NCI-H1048 (cell line): ENCODE results near the gene SLC30A2.

Source experiments
- DNase-seq: peaks from one replicate; lab custom pipeline; 2025; lab: John Stamatoyannopoulos, UW

SLC30A2 gene

DNA sequence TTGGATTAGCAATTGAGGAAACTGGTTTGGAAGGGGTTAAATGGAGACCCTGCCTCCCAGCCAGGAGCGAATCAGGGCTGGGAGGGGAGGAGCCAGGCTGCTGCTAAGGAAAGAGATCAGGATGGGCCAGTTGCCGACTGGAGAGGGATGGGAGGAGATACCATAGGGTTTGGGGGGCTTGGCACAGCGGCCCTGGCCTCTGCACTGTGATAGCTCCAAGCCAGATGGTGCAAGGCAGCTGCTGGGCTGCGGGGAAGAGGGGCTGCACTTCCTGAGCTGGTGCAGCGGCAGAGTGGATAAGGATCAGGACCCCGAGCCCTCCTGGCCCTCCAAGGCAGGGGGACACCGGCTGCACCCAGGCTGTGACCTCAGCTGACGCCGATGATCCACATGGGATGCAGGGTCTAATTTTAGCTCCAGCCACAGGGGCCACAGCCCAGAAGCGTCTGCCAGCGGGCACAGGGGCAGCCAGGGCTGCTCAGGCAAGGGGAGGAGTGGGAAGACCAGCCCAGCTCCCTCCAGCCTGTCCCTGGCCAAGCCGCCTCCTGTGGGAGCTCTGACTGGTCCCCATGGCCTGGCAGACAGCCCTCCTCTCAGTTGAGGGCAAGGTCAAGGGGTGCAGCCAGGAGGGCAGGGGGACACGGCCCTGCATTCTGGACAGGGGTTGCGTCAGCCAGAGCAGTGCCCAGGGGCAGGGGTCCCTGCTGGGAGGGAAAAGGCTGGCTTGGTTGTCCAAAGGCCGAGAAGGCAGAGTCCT lies 24.1 kb downstream of the SLC30A2 start, which contains the start of gene EXTL1:
TSS of gene EXTL1 (plus strand) at position 129 of the 757 bp plus-strand sequence. CDS start 872 bp downstream, outside the sequence.
- DNase-seq: no peak

DNA sequence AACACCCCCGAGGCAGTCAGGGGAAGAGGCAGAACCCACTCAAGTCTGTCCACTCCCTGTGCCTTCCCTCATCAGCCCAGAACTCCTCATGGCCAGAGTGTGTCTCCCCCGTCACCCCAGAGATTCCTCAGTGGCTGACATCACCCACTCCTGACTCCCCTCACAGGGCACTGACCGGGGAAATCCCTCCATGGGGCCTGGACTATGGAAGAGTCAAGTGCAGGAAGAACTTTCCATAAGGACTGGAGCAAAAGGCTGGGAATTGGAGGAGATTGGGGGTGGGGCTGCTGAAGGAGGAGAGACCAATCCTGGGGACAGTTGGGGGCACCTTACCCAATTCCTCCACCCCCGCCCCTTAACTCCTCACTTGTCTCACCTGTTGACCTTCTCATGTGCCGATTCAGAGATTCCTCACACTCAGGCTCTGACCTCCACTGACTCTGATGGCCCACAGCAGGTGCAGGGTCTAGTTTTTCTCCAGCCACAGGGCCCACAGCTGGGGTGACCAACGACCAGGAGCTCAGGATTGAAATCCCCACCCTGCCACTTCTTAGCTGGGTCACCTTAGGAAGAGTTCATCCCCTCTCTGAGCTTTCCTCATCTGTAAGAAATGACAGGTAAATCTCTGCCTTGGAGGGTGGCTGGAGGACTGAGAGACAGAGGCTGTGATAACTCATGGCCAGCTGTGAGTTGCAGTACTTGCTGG lies 24.8 kb downstream of the SLC30A2 start:
- DNase-seq: no peak

DNA sequence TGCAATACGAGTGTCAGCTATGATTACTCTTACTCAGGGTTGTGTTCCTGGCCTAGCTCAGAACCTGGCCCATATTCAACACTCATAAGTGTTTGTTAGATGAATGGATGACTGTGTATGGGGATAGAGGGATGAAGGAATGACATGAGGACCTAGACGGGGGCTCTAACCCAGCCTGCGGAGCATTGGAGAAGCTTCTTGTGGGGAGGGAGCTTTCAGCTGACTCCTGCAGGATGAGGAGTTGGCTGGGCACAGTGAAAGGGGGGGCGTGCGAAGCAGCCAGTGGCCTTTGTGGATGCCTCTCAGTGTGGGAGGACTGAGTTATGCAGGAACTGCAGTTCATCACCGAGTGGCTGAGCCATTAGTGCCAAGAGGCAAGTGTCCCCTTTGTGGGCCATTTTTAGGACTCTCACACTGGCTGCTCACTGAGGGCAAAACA lies 25.6 kb downstream of the SLC30A2 start:
- DNase-seq: no peak

DNA sequence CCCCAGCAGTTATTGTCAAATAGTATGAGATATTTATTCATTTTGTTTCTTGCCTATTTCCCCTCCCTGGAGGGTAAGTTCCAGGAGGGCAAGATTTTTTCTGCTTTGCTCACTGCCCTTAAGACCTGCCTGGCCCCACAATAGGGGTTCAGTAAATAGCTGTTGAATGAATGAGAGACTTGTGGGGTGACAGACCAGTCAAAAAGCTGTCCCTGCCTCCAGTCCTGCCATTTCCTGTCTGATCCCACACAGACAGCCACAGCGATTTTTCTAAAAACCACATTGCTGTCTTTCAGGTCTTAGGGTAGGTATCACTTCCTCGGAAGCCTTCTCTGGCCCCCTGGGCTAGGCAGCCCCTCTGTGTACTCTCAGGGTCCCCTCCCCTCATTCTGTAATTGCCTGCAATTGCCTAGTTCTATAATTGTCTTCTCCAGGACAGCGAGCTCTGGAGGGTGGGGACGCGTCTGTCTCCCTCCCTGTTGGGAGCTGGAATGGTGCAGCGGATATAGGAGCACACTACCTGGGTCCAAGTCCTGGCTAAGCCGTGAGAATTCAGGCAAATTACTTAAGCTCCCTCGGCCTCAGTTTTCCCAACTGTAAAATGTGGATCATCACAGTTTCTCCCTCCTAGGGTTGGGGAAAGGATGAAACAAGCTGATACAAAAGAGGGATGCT lies 26.1 kb downstream of the SLC30A2 start:
- DNase-seq: no peak

DNA sequence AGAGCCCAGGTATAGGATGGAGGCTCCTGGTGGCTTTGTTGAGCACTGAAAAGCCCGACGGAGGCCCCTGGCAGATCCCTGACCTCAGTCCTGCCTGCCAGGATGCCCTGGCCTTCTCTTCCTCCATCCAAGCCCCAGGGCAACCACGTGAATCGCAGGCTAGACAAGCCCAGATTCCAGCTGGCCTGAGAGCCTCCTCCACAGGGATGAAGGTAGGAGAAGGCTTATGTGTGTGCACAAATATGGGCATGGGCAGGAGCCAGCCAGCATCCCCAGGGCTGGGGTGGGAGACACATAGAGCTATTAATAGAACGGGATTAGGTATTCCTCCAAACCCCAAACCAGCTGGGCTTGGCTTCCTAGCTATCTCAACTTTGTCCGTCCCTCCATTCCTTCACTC lies 28.3 kb downstream of the SLC30A2 start:
- no peak for DNase-seq

DNA sequence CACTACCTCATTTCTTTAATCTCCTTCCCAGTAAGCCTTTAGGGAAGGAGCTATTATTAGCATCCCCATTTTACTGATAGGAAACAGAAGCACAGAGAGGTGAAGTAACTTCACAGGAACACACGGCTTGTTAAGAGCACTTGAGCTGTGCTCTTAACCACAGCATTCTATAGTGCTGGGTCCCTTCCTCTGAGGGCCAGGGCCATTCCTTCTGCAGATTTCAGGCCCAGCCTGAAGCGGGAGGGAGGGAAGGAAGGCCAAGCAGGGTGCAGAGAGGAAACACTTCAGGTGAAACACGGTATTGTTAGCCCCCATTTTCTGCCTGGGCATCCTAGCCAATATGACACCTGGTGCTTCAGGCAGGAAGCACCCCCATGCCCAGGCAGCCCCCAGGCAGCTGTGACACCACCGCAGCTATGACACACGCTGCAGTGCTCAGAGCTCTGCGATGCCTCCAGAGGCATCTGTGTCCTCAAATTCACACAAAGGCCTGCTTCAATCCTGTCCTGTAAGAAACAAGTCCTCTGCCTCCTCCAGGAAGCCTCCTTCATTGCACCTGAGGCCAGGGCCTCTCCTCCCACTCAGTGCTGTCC lies 28.9 kb downstream of the SLC30A2 start:
- DNase-seq: no peak

DNA sequence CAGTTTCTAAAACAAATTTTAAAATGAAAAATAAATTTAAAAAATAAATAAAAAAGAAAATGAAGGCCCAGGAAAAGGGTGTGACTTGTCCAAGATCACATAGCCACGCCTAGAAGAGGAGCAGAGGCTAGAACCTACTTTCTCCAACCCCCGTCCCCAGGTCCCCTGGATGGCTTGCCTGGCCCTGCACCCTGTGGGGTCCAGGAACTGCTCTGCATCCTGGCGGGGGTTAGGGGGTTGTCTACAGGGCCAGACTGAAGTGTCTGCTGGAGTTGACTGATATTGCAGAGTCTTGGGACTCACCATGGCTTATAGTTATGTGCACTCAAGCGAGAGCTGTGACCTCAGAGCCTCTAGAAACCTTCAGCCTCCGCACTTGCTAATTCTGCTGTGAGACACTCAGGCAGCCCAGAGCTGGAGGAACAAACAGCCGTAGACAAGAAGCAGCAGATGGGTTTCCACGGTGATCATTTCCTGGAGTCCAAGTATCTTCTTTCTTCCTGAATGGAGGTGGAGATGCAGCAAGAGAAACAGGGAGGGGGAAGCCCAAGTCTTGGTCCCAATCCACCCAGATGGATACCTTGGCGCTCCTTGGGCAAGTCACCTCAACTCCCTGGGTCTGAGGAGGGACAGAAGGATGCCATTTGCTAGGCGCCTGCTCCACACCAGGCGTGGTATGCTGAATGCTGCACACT lies 29.5 kb downstream of the SLC30A2 start:
- DNase-seq: no peak

DNA sequence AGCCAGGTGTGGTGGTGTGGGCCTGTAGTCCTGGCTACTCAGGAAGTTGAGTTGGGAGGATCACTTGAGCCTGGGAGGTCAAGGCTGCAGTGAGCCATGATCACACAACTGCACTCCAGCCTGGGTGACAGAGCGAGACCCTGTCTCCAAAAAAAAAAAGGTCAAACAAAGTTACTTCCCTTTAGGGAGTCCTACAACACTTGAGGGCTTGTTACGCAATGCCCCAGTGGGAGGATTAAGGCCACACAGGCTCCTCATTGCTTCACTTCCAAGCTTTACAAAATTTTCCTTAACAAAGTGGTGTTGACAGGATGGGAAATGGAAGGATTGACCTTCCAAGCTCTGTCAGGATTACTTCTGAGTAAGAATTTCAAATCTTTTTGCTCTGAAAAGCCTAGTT lies 30.6 kb downstream of the SLC30A2 start:
- no peak for DNase-seq

DNA sequence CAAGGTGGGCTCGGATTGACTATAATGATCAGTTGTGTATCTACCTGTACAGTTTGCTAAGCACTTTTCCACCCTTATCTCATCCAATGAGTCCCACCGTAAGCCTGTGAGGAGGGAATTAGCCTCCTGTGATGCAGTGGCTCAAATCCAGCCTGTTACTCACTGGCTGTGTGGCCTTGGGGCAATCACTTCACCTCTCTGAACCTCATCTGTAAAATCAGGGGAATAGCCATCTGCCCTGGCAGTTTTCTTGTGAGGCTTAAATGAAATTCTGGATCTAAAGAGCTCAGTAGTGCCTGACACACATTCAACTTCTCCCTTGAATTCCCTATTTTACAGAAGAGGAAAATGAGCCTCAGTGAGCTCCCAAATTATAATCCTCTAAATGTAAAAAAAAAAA lies 31.7 kb downstream of the SLC30A2 start:
- no peak for DNase-seq

DNA sequence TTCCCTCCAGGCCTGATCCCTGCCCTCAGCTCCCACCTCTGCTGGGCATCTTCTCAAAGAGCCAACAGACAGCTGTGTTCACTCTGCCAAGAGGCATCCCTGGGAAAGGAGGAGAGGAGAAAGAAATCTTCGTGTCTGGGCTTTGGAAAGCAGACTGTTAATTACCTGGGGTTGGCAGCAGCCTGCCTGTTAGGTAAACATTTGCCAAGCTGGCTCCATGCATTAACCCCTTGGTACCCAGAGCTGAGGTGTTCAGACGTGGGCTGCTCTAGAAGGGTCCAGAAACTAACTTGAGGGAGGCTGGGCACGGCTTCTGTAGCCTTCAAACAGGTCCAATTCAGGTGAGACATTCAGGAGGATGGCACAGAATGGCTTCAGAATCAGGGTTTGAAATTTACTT lies 33.1 kb downstream of the SLC30A2 start:
- no peak for DNase-seq

DNA sequence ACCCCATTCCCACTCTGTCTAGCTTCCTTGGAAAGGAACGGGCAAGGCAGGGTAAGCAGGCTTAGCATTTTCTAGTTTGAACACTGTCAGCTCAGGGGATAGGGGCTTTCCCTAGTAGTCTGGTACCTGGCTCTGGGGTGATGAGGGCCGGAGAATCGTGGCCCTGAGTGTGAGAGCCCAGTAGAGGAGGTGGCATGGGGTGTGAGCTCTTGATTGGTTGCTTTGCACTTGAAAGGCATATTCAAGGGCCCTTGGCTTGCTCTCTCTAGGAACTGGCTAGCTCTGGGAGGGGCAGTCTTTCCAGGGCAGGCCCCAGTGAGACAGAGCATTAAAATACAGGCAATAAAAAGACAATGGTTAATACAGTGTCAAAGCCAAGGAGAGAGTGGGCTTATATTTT lies 35.1 kb downstream of the SLC30A2 start:
- DNase-seq: no peak

DNA sequence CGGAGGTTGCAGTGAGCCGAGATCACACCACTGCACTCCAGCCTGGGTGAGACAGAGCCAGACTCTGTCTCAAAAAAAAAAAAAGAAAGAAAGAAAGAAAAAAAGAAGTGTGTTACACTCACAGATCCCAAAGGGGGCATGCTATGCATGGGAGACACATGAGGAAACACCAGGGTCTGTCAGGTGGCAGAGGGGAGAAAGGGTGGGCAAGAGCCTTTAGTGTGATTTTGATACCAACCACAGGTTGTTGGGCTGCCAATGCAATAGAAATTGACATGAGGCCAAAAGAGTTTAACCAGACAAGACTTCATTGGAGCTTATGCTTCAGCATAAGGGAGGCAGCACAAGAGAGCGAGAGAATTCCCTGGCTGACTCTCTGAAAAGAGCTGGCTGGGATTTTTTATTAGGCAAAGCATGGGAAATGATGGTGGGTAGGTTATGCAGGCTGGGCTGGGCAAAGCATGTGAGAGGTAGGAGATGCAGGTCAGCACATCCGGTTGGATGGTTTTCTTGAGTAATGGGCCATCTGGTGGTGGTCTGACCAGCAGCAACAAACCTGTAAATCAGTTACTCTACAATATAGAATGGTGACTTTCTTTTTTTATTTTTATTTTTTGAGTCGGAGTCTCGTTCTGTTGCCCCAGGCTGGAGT lies 36.0 kb downstream of the SLC30A2 start:
- DNase-seq: no peak

DNA sequence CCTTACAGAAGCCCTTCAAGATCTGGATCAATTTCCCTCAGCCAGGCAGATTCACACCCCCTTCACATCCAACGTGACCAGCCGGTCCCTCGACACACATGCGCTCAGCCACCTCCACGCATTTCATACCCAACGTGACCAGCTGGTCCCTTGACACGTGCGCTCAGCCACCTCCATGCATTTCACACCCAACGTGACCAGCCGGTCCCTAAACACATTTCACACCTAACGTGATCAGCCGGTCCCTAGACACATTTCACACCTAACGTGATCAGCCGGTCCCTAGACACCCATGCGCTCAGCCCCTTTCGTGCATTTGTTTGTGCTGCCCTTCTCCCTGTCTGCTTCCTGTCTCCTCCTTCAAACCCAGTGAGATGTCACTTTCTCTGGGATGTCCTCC lies 39.2 kb downstream of the SLC30A2 start:
- no peak for DNase-seq

DNA sequence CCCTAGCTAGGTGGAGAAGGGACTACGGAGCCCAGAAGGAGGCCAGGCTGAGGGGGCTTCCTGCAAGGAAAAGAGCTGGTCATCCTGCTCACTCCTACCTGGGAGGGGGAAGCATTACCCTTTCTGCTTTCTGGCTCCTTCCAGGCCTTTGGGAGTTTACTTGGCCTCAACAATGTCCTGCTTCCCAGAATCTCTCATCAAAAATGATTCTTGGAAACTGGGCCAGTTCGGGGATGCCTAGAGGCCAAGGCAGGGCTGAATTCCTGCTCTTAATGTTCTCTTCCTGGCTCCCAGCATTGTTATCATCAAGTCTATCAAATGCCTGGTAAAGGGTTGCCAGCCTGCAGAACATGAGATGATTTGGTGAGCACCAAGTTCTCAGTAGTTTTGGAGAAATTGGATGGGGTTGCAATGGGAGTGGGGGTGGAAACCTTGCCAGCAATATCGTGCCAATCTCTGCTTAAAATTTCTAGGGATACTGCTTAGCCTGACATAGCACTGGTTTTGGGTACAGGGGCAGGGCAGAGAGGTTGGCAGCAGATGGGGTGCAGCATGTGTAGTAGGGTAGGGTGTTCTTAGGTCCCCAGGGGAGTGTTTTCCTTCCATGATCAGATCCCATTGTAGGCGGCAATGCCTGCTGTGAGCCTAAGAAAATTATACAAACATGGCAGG lies 40.3 kb downstream of the SLC30A2 start:
- DNase-seq: no peak

DNA sequence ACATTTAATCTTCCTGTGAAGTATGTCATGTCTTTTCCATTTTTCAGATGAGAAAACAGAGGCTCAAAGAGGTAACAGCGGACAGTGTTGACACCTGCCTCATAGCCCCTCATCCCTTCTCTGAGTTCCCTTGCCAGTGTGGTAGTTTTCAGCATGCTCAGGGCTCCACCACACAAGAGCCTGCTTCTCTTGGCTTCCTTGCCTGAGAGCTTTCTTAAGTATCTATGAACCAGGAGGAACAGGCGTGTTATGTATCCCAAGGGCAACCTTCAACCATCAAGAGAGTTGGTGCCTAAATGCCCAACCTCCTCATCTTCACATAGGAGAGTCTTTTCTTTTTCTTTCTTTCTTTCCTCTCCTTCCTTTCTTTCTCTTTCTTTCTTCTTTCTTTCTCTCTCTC lies 42.2 kb downstream of the SLC30A2 start:
- no peak for DNase-seq

DNA sequence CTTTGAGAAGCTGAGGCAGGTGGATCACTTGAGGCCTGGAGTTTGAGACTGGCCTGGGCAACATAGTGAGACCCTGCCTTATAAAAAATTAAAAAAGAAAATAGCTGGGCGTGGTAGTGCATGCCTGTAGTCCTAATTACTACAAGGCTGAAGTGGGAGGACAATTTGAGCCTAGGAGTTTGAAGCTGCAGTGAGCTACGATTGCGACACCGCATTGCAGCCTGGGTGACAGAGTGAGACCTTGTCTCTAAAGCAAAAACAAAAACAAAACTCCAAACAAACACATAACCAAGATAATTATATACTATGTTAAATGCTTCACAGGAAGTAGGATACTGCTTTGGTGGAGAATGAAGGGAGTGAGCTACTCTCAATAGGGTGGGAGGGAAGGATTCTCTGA lies 42.7 kb downstream of the SLC30A2 start:
- no peak for DNase-seq

DNA sequence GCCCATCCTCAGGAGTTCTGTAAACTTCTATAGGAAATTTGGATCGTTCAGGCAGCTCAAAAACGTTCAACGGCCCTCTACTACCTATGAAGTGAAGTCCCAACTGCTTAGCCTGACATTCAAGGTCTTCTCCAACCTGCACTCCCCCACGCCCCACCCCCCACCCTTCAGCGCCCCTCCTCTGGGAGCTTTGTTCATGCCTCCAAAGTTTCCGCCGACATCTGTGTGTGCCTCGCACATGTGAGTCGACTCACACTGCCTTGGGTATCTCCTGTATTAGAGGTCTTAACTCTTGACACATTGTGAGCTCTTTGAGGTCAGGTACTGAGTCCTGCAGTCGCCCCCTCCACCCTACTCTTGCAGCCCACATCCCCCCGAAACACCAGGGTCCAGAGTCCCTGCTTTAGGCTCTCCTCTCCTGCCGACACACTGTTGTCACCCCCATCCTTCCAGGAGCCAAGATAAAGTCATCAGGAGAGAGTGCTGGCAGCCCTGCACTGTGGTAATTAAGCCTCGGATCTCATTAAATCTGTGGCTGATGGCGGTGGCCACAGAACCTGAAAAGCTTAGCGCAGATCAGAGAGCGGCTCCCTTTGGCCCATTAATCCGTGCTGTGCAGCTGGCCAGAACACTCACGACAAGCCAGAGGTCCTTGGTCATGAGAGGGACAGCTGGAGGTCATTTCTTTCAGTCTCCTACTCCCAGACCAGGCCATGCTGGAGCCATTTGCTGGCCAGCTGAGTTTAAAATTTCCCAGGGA lies 46.7 kb downstream of the SLC30A2 start:
- DNase-seq: no peak

DNA sequence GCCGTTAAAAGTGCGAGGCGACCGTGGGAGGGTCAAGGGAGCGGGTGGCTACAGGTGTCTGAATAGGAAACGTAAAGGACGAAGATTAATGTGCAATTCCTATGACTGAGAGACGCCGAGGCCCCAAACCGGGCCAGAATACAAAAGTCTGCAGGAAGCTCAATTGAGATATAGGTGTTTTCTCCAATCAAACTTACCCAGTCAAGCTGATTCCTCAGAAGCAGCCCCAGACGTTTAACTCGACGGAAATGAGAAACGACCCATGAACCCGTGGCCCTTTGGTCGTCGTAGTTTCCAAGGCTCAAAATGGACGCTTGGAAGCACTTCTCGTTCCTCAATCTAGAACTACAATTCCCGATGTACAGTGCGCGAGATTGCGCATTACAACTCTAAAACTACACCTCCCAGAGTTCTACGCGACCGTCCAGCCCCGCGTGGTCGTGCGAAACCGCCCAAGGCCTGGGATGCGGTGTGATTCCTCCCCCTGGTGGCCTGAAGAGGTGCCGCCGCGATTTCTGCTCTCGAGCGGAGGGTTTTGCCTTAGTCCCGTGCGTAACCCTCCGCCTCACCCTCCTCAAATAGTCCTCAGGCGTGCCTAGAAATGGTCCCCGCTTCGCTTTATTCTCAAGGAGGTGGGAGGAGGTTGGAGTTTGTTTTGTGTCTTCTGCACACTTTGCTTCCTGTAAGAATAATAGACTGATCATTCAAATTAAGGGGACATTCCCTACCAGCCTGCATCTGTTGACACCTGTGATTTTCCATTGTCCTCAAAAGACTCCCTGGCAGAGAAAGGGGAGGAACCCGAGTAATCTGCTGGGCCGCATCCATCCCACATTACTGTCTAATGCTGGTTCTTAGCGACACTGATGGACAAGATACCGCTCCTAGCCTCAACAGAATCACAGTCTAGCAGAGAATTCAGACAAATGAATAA lies 47.8 kb downstream of the SLC30A2 start, which contains the start of gene PAFAH2:
TSS of gene PAFAH2 (minus strand) at position 236 of the 934 bp plus-strand sequence. CDS start 7,247 bp downstream, outside the sequence.
- peak; percentile 97 for DNase-seq
